Measurements from ENCODE around the gene SLFN13. TPM values are rescaled to one million over a fixed set of nuclear protein-coding genes. Genes with fewer than 3 reads are reported as not detected.
A peak's percentile ranks its signal among the peaks of the same experiment; 100 is the strongest.

The SLFN13 gene
- total and polyA plus RNA-seq, 9 of the 15 experiments (the other 6 are each of a cell fraction or from before 2014, with no cell fraction given), result 0.04 to 0.49 (median 0.17) TPM

GRCh38 chr17:35433075-35433894 is 15.3 kb downstream of the SLFN13 start (continued):
- TF ChIP-seq, protein P1, sequence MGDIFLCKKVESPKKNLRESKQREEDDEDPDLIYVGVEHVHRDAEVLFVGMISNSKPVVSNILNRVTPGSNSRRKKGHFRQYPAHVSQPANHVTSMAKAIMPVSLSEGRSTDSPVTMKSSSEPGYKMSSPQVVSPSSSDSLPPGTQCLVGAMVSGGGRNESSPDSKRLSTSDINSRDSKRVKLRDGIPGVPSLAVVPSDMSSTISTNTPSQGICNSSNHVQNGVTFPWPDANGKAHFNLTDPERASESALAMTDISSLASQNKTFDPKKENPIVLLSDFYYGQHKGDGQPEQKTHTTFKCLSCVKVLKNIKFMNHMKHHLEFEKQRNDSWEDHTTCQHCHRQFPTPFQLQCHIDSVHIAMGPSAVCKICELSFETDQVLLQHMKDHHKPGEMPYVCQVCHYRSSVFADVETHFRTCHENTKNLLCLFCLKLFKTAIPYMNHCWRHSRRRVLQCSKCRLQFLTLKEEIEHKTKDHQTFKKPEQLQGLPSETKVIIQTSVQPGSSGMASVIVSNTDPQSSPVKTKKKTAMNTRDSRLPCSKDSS (IDR thresholded peaks at IDR 0.05; ENCODE audit: low read depth, partially characterized antibody), result no peak
- peak; percentile 91; the same call in 1 of the 2 replicates for TF ChIP-seq TEAD2 (tag; IDR thresholded peaks at IDR 0.05)
- no peak for TF ChIP-seq KHSRP (IDR thresholded peaks at IDR 0.05)
- TF ChIP-seq FOS (IDR thresholded peaks at IDR 0.05; ENCODE audit: extremely low read depth, insufficient read length), result peak; percentile 35
- no peak for TF ChIP-seq NR2F6 (CRISPR knock-in tag; IDR thresholded peaks at IDR 0.05)
- TF ChIP-seq TEAD1 (CRISPR knock-in tag; IDR thresholded peaks at IDR 0.05), result peak; percentile 80 to 96; a peak in 3 of 4 replicates
- TF ChIP-seq DPF2 (IDR thresholded peaks at IDR 0.05), result peak; percentile 30; the same call in 1 of the 2 replicates
- TF ChIP-seq ARID1B (IDR thresholded peaks at IDR 0.05), result 0 out of 2 replicates have a peak, but pooled peaks have one; percentile 16
- no peak for TF ChIP-seq SRSF7 (optimal IDR thresholded peaks at IDR 0.05; ENCODE audit: low read depth, low read length)
- TF ChIP-seq MEIS2 (IDR thresholded peaks at IDR 0.05; ENCODE audit: partially characterized antibody), result no peak
- peak; percentile 23; the same call in 1 of the 2 replicates for TF ChIP-seq CTBP1 (IDR thresholded peaks at IDR 0.05; ENCODE audit: borderline replicate concordance)
- TF ChIP-seq HNRNPLL (IDR thresholded peaks at IDR 0.05; ENCODE audit: low read depth, low read length, poor library complexity, severe bottlenecking), result peak; percentile 79
- peak; percentile 61 for TF ChIP-seq MAFG (tag; conservative IDR thresholded peaks at IDR 0.05)
- TF ChIP-seq, protein P2, sequence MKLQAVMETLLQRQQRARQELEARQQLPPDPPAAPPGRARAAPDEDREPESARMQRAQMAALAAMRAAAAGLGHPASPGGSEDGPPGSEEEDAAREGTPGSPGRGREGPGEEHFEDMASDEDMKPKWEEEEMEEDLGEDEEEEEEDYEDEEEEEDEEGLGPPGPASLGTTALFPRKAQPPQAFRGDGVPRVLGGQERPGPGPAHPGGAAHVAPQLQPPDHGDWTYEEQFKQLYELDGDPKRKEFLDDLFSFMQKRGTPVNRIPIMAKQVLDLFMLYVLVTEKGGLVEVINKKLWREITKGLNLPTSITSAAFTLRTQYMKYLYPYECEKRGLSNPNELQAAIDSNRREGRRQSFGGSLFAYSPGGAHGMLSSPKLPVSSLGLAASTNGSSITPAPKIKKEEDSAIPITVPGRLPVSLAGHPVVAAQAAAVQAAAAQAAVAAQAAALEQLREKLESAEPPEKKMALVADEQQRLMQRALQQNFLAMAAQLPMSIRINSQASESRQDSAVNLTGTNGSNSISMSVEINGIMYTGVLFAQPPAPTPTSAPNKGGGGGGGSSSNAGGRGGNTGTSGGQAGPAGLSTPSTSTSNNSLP (IDR thresholded peaks at IDR 0.05; ENCODE audit: borderline replicate concordance, low read depth, low read length), result no peak
- TF ChIP-seq SMARCE1 (IDR thresholded peaks at IDR 0.05), result 0 out of 2 replicates have a peak, but pooled peaks have one; percentile 39
- TF ChIP-seq HMGN3 (IDR thresholded peaks at IDR 0.05; ENCODE audit: borderline replicate concordance, extremely low read depth, insufficient read length, low read depth, low read length), result no peak

Measured in K562 (cell line).